SK-MEL-5 (cell line): ENCODE results near the gene YBX1. TPM values are rescaled to one million over a fixed set of nuclear protein-coding genes. Genes with fewer than 3 reads are reported as not detected.

Experiments used
- total RNA-seq: library from RNA; depleted of rRNA; stranded (reverse); fragments of >200 nt; shearing (Covaris generic); gene quantifications from 2 replicates; pipeline ENCODE4 v1.2.3, GENCODE V29; 2014; rRNA removed

Gene YBX1
- total RNA-seq, 1 experiment from 2014 or later, result 1,067 TPM

Other genes with a start within 250 kb of the YBX1 start
- 0.29 and 1.3 TPM in 2 replicates for gene ZMYND12, start 226.4 kb upstream of the YBX1 start, total RNA-seq
- gene PPCS, start 225.9 kb upstream of the YBX1 start, total RNA-seq, result 48.6 and 72.3 TPM in 2 replicates
- gene CCDC30, start 219.1 kb upstream of the YBX1 start, total RNA-seq, result 1.5 TPM in 2 replicates
- 25.8 and 30.3 TPM in 2 replicates for gene PPIH, start 24.0 kb upstream of the YBX1 start, total RNA-seq
- gene CLDN19, start 57.8 kb downstream of the YBX1 start, total RNA-seq, result not detected in 2 replicates
- gene P3H1, start 84.6 kb downstream of the YBX1 start, total RNA-seq, result 29.8 and 33.7 TPM in 2 replicates
- 1.8 and 2.5 TPM in 2 replicates for gene C1orf50, start 84.8 kb downstream of the YBX1 start, total RNA-seq
- gene TMEM269, start 102.6 kb downstream of the YBX1 start, total RNA-seq, result not detected in 2 replicates
- gene ERMAP, start 134.7 kb downstream of the YBX1 start, total RNA-seq, result 1.7 and 2.3 TPM in 2 replicates
- 10.1 and 11.5 TPM in 2 replicates for gene SVBP, start 135.0 kb downstream of the YBX1 start, total RNA-seq
- gene ZNF691, start 164.2 kb downstream of the YBX1 start, total RNA-seq, result 10.1 and 11.3 TPM in 2 replicates